ENCODE results near the gene ZNF536.
"Not testable (repeated sequence)": the region's sequence is repeated elsewhere in the genome, so short reads cannot be mapped to it uniquely, and the experiment has no call there.

ZNF536 gene

DNA sequence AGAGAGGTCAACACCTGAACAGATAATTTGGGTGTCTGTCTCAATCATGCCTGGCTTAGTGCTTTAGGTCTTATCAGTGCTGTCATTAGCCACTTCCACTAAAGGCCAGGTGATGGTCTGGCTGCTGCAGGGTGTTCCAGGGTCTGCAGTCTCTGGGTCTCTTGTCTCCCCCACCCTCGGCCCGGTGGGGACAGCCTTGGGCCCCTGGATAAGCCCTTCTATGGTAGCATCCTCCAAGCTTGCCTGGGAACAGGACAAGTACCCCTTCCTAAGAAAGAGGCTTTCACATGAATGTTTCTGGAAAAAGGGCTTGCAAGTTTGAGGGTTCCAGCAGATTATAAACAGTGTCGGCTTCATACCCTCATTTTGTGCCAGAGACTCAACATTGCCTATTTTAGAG, 29.3 kb upstream of the ZNF536 start:
- DNase-seq: no peak

DNA sequence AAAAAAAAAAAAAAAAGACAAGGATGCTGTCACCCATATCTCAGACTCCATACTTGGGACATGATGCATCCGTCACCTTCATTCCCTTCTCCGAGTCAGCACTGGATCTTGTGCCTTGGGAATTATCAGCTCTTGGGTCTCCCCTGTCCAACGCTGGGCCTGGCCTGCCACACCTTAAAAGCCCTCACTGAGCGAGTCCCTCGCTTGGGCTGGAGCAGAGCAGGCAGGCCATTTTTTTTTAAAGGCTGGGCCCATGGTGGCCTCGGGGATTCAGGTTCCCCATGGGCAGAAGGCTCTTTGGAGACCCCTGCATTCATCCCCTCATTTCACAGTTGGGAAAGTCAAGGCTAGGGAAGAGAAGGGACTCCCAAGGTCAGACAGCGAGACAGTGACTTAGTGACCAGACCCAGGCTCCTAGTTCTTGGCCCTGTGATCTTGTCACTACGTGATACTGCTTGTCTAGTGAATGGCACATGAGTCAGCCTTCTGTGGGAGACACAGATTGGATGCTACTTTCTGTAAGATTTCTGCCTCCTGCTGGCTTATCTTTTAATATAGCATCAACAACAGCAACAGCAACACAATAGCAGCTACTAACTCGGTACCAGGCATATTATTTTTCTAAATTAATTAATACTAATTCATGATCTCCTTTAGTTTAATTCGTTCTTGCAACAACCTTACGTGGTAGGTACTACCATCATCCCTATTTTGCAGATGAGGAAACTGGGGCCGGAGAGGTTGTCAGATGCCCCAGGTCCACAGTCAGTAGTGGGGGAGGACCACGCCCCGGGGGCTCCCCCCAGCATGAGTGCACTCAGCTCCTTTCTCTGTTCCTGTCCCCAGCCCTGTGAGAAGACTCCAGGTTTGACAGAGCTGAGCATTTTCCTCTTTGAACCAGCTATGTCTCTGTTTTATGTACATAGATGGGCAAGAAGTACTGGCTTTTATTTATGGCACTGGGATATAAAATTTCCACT, 27.4 kb upstream of the ZNF536 start:
- no peak for DNase-seq

DNA sequence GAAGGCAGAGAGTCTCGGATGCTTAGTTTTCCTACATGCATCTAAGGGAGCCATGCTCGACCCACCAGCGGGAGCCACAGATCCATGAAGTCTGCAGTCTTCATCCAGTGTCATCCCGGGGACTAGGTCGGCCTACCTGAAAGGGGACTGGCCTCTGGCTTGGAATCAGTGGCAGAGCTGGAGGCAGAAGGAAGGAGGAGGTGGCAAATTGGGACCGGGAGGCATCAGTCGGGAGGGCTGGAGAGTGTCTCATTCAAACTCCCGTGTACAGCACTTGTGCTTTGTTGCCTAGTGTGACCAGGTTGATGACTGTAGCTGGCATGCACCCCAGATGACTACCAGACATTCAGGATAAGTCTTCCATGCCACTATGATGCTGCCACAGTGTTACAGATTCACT, 26.5 kb upstream of the ZNF536 start:
- DNase-seq: no peak

DNA sequence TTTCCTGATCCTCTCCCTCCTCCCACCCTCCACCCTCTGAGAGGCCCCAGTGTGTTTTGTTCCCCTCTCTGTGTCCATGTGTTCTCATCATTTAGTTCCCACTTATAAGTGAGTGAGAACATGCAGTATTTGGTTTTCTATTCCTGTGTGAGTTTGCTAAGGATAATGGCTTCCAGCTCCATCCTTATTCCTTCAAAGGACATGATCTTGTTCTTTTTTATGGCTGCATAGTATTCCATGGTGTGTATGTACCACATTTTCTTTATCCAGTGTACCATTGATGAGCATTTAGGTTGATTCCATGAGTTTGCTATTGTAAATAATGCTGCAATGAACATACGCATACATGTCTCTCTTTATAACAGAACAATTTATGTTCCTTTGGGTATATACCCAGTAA, 25.7 kb upstream of the ZNF536 start:
- not testable (repeated sequence) for DNase-seq

DNA sequence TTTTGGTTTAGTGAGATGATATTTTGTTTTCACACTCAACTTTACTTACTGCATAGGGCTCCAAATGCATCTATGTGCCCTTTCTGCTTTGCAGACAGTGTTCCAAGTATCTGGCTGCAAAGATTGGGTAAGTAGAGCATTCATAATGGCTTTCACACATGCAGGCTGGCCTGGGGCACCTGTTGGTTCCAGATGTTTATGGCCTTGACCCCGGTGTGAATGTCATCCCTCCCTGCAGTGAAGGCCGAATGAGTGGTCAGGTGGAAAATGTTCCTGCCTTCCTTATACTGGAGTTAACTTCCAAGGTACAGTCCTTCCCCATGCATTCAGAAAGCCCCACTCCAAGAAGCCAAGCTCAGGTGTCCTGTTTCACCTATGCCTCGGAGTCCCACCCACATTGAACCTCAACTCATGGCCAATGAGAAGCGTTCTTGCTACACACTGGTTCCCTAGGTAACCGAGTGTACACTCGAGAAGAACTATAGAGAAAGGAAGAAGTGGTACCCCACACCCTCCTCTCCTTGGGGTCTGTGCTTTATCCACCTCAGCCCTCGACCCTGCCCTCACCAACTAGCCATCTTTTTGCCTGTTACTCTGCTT, 23.0 kb upstream of the ZNF536 start:
- DNase-seq: no peak

DNA sequence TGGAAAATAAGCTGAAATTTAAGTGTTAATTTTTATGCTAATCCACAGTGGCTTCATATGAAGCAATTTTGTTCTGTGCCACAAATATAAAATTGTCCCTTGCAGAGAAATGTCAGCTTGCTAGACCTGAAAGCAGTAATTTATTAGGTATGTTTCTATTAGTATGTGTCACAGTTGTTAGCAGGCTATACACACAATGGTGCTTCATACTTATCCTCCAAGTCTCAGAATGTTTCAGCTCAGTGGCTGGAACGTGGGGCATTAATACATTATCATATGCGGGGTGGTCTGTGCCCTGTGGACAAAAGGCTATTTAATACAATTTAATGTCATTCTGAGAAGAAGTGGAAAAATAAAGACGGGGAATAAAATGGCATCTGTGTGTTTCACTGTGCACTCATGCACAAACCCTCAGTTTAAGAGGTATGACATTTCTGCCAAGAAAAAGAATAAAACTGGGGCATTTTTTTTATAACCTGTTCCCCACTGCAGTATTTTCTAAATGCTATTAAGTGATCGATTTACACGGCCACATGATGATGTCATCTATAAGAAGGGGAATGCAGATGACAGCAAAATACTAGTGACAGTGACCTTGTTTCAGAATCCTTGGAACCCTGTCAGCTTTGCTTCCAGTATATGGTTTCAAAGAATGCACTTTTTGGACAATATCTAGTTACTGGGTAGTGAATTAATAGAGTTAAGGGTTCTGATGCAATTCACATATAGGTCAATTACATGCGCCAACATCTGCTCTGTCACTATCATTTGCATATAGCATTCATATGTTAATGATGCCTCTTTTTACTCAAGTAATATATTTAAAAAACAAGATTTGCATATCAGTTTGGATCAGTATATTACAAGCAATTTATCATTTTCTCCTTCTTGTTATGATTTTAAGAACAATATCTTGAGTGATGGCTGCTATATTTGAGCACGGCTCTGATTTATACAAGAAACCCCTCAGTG, 21.2 kb upstream of the ZNF536 start:
- no peak for DNase-seq

DNA sequence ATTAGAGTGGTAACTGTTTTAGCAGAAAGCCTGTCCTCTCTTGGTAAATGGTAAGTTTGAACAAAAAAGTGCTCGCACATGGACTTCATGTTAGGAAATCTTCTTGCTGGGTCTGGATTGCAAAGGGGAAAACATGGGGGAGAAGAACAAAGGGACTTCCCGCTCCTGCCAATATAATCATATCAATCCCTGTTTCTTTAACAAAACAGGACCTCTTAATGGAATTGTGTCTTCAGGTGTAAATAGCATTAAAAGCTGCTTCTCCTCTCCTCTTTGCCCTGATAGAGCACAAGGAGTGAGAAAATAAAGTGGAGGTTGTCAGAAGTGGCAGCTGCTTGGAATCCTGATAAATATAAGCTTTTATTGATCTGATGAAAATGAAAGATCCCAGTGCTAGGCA, 20.4 kb upstream of the ZNF536 start:
- DNase-seq: no peak

DNA sequence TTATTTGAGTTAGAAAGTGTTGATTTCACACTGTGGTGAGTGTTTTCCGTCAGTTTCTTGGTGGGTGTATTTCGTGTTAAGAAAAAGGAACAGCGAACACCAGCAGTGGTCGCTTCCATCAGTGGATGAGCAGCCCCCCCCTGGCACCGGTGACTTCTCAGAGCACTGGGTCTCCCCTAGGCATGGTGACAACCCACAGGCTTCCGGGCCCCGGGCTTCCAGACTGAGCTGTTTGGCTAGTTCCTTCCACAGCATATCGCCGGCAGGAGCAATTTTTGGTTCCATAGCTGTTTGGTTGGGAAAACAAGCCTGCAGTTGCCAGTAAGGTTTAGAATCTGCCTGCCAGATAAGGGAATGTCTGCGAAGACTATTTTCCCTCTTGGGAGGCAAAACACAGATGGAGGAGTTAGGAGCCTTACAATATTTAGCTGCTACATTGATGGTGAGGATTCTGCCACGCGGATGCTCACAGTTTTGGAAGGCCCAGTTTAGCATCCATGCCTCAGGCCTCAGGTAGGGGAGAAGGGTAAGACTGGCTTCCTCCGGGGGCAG, 18.7 kb upstream of the ZNF536 start:
- no peak for DNase-seq

DNA sequence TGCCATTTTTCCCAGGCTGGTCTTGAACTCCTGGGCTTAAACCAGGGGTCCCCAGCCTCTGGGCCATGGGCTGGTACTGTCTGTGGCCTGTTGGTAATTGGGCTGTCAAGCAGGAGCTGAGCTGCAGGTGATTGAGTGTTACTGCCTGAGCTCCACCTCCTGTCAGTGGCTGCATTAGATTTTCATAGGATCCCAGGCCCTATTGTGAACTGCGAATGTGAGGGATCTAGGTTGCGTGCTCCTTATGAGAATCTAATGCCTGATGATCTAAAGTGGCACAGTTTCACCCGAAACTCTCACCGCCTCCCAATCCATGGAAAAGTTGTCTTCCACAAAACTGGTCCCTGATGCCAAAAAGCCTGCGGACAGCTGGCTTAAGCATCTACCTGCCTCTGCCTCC, 16.6 kb upstream of the ZNF536 start:
- no peak for DNase-seq

DNA sequence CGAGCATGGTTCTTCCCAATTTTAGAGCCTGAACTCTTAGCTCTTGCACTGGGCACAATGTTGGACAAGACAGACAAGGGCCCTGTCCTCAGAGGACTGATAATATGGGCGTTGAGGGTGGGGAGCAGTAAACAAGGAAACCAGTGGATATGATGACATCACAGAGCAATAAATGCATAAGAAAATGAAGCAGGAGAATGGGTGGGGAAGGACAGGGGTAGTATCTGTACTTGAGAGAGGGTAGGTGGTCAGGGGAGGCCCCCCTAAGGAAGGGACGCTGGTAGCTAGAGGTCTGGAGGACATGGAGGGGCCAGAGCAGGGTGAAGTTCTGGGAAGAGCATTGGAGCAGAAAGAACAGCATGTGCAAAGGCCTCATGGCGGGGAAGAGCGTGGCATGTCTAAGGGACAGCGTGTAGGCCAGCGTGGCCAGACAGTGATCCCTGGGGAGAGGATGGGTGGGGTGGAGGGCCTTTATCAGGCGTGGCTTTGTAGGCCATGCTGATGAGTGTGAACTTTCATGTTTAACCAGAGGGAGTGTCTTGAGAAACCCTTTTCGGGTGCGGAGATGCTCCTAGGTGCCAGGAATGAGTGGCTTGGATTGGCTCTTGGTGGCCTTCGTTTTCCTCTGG, 15.1 kb upstream of the ZNF536 start:
- DNase-seq: no peak

DNA sequence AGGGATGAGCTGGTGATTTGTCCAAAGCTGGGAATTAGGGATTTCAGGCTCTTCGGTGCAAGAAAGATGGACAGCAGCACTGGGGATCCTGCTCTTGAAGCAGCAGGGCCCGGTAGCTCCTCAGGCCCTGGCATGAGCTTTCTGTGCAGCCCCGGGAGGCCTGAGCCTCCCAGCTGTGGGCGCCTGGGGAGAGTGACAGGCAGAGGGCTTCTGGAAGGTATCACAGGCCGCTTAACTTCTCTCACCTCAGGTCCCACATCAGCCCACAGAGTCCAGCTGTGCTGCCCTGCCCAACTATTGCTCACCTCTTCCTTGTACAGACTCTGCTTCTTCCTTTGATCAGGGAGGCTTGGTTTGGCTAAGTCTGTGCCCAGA, 14.6 kb upstream of the ZNF536 start:
- DNase-seq: no peak

DNA sequence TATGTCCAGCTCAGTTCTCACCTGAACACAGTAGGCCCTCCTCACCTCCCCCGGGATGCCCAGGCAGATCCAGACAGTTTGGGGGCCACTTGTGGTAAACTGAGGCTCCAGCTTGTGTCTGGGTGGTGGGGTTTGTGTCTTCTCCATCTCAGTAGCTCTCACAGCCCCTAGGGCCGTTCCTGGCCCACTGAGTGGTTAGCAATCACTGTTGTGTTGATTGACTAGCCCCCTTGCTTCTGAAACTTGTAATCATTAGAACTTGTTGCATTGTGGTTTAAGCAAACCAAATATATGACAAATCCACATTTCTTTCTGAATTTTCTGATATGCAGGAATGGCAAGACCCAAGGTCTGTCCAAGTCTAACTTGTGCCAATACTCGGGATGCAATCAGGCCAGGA, 13.9 kb upstream of the ZNF536 start:
- DNase-seq: no peak

DNA sequence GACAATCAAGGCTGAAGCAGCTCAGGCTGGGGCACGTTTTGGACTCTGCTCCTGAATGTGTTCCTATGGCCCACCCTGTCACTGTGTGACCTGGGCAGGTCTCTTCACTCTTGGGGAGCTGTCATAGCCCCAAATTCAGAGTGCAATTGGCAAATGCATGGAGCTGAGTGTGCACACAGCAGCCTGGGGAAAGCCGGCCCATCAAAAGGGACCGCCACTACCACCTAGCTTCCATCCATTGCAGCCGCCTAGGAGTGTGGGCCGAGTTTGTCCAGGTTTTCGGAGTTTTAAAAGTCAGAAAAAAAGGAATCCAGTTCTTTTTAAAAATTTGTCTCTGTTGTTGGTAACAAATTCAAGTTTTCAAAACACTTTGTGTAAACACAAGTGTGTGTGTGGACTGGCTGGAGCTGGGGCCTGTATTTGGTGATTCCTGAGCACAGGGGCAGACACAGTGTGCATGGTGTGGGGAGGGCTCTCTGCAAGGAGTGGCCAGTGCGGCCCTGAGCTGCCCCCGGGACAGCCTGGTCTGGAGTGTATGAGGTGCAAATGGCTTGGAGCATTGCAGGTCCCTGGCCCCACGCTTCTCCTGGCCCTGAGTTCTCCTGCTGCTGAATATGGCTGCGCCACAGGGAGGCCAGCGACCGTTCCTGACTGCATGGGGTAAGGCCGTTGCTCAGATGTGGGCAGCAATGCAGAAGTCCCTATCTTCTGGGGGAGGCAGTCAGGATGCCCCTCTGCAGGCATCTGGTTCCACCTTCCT, 13.2 kb upstream of the ZNF536 start:
- DNase-seq: no peak

DNA sequence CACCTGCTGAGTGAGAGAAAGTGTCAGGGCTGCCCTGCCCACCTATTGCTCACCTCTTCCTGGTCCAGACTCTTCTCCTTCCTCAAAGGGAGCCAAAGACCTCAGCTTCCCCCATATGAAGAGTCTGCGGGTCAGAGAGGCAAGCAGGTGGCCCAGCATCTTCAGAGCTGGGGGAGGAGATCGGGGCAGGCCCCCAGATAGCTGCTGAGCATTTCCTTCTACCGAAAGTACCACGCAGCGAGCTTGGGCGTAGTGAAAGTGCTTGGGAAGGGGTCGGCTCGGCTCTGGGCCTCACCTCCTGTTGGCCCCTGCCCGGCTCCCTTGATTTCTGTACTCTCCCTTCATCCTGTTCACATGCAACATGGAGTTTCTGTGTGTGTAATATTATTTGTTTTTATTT, 12.2 kb upstream of the ZNF536 start:
- no peak for DNase-seq

DNA sequence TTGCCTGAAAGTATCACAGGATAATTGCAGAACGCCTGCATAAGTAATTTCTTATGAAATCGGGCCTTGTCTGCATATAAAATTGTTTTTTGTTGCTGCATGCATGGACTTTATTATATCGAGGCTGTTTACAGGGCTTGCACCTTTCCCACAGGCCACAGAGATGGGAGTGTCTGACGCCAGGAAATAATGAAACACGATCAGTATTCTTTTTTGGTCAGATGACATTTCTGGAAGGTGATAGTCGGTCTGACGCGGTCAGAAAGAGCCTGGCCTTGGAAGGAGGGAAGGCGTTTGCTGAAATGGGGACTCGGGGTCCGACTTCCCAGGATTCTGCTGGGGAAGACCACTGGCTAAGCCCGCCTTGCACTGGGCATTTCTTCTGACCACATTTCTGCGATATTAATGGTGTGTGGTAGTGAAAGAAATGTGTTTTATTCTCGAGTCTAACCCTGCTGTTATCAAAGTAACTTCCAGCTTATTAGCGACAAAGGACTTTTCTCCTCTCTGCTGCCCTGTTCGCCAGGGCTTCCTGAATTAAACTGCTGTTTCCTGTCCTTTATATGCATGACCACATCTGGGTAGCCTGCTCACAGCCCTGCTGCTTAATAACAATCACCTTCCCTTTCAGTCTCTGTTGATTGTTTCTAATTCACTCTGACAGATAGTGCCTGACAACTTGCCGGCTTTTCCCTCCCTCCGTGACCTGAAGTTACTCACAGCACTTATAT, 11.6 kb upstream of the ZNF536 start:
- no peak for DNase-seq

DNA sequence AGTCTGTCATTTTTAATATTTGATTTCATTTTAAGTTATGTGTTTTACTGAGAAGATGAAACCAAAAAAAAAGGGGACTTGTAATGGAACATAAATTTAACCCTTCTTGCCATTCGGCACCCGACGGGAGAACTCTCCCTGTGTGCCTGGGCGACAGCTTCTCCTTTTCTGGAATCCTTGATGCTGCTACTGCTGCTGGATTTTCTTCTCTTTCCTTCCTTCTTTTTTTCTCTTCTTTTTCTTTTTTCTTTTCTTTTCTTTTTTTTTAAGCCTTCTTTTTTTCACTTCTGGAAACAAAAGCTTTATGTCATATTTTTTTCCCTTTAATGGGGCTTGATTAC, 11.1 kb upstream of the ZNF536 start:
- no peak for DNase-seq

DNA sequence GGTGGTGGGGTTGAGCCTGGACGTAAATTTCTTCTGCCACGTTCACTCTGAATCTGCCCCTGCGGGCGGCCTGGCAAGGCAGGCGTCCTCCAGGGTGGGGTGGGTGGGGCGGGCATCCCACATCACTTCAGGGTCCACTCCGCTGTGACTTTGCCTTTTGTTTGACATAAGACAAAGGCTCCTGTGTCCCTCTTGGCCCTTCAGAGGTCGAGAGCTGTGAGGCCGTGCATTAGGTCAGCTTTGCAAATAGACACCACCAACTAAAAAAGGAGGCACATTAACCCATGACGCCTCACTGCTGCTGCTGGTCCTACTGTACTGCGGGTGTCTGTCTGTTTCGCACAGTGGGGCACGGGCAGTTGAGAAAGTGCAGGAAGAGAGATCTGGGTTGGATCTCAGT, 10.5 kb upstream of the ZNF536 start:
- DNase-seq: no peak

DNA sequence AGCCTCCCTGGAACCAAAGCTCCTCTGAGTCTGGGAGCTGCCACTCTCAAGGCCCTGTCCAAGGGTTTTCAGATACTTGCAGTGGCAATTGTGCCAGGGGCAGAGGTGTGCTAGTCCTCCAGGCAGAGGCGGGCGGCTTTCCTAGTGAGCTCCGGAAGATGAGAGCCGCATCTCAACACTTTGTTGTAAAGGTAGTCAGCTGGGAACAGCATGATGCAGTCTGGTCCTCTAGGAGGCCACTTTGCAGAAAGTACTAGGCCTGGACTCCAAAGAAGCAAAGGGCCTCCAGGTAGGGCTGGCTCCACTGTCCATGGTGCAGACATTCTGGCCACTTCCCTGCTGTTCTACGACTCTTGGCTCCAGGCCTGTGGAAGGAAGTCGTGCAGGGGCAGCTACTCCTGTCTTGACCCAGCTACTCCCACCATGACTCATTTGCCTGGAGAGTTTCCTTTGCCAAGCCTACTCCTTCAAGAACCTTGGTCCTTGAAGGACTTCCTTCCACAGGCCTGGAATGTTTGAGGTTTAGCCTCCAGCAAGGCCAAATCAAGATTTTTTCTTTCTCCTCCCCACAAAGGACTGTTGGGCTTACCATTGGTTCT, 9.9 kb upstream of the ZNF536 start:
- no peak for DNase-seq

DNA sequence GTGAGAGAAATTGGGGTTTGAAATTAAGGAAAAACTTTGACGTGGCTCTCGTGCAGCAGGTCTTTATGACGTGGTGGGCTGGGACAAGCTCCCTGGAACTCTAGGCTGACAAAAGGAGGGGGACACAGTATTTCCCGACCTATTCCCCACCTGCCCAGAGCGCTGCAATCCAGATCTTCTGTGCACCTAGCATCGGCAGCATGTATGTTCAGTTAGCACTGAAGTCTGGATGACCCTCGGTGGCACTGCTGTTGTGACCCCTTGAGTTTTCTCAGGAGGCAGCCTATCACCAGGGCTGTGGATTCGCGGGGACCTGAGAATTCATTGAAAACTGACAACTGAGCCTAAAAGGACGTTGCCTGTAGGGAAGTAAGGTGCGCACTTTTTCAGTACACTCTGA, 9.1 kb upstream of the ZNF536 start:
- DNase-seq: no peak

DNA sequence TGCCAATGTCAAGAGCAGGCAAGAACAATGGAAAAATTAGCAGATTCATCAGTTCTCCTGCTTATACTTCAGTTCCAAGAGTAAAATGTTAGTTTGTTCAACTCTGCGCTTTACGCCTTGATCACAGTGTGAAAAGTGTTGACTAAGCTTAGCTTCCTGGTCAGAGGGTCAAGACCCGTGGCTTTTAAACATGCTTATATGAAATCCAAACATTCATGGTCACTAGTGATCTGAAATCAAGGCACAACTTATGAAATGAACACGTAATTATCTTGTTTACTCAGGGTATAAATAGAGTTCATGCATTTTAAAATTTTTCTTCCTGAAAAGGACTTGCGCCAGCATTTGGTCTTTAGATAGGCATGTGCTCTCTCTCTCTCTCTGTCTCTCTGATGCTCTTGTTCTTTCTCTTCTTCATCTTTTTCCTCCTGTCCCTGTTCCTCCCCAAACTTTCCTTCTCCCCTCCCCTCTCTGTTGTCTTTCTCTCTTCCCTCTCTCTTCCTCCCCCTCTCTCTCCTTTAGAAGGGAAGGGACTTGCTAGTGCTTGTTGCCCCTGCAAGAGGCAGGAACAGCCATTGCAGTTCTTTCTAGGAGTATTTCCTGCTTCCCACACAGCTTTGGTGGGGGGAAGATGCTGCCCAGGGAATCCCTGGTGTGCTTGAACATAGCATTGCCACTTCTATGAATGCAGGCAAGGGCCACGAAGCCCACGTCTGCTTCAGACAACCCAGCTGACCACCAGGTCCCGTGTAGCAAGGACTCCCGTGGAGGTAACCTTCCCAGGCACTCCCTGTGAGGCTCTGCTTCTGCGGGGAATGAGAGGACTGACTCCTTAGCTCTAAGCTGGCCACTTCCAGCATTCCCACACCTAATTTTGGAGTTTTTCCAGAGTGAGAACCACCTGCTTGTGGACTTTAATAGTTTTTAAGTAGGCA, 7.1 kb upstream of the ZNF536 start:
- DNase-seq: no peak
